GM21528 (cell line): ENCODE results near the gene SYCP2L.
A peak's percentile ranks its signal among the peaks of the same experiment; 100 is the strongest.
"Not testable (repeated sequence)": the region's sequence is repeated elsewhere in the genome, so short reads cannot be mapped to it uniquely, and the experiment has no call there.

Source experiments
- ATAC-seq: cut with Tn5 transposase; IDR thresholded peaks from one replicate; pipeline ENCODE4 v1.9.1; 2021; ENCODE audit warnings: mild to moderate bottlenecking, moderate library complexity; ENCODE audit not compliant: unreplicated experiment, low FRiP score

Gene SYCP2L

GRCh38 chr6:11002176-11002575, 115.3 kb downstream of the SYCP2L start:
- ATAC-seq, result no peak

DNA sequence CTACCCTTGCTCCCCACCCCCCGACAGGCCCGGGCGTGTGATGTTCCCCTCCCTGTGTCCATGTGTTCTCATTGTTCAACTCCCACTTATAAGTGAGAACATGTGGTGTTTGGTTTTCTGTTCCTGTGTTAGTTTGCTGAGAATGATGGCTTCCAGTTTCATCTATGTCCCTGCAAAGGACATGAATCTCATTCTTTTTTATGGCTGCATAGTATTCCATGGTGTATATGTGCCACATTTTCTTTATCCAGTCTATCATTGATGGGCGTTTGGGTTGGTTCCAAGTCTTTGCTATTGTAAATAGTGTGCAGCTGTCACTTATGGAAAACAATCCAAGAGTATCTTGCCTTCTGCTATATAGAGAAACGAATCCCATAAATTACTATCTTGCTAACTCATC, 116.4 kb downstream of the SYCP2L start:
- ATAC-seq, result not testable (repeated sequence)

DNA sequence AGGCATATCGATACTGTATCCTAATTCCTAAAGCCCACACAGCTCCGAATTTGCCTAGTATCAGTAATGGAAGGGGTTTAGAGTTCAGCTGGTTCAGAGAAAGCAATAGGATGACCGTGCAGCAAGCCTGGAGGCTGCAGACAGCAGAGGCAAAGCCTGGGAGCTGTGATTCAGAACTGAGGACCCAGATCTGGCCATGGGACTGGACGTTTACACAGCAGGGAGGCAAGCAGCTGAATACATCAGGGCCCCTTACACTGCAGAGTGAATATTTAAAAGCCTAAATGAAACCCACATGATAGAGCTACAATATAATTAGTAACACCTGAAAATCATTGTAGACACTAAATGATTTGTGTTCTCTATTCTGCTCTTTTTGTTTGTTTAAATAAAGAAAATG, 119.2 kb downstream of the SYCP2L start:
- no peak for ATAC-seq

GRCh38 chr6:11007715-11008608, 121.1 kb downstream of the SYCP2L start:
- no peak for ATAC-seq

- ATAC-seq, result no peak
Measured at GRCh38 chr6:11008821-11009220, 122.0 kb downstream of the SYCP2L start.

DNA sequence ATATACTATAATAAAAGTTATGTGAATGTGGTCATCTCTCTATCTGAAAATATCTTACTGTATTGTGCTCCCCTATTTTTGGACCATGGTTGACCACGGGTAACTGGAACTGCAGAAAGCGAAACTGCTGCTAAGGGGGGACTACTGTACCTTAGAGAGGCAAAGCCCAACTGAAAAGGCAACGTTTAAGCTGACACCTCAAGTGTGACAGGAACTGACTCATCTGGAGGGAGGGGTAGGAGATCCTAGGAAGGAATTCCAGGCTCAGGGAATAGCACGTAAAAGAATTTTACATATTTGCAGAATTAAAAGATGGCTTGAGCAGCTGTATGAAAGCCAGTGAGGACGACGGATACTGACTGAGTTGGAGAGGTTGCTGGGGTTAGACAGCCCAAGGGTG, 122.5 kb downstream of the SYCP2L start:
- peak; percentile 81 for ATAC-seq

- no peak for ATAC-seq
Measured at GRCh38 chr6:11011787-11012234, 125.0 kb downstream of the SYCP2L start.

- ATAC-seq, result no peak
Measured at GRCh38 chr6:11012295-11012754, 125.5 kb downstream of the SYCP2L start.

- ATAC-seq, result no peak
Measured at GRCh38 chr6:11012976-11013720, 126.3 kb downstream of the SYCP2L start.

- ATAC-seq, result no peak
Measured at GRCh38 chr6:11013721-11014070, 126.8 kb downstream of the SYCP2L start.

GRCh38 chr6:11015102-11015501, 128.2 kb downstream of the SYCP2L start:
- ATAC-seq, result no peak

DNA sequence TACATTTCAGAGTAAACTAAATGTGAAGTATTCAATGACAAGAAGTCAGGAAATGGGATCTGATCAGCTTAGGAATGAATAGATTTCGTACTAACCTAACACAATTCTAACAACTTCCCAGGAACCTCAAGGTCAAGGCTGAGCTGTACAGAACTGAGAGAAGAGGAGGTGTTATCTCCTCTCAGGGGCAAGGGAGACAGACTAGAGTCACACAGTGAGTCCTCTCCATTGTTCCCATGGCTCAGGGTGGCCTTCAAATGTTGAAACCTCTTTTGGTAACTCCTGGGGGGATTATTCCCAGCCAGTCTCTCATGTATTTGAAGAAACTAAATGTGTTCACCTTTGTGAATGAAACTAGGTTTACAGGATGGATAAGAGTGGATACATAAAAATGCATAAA, 129.6 kb downstream of the SYCP2L start:
- ATAC-seq, result no peak

GRCh38 chr6:11017090-11017489, 130.2 kb downstream of the SYCP2L start:
- ATAC-seq, result no peak

DNA sequence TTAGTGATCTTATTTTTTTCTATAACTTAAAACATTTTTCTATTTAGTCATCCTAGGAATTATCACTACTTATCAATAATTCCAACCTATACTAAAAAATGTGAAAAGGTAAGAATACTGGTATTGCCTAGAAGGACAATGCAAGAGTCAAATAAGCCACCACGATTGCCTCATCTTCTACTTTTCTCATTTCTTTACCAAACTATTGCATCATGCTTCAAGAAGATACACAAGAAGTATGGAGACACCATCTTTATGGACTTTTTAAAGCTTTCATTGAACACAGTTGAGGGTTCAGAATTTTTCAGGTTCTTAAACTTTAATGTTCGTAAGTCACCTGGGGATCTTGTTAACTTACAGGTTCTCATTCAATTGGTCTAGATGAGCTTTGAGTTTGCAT, 131.4 kb downstream of the SYCP2L start:
- no peak for ATAC-seq

DNA sequence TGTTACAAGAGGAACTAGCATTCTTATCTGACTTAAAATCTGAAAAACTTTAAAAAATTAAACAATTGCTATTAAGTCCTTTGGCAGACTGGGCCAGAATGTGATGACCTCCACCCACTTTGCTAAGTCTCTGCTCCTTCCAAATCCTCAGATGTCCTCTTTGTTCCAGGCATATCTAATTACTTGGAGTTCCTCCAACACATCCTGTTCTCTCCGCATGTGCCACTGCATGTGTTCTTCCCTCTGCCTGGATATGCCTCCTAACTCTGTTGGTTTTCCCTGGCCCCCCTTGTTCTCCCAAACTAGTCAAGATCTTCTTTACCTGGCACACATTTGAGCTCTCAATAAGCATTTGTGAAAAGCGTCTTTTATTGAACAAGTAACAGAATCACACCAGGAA, 134.2 kb downstream of the SYCP2L start:
- ATAC-seq, result no peak

DNA sequence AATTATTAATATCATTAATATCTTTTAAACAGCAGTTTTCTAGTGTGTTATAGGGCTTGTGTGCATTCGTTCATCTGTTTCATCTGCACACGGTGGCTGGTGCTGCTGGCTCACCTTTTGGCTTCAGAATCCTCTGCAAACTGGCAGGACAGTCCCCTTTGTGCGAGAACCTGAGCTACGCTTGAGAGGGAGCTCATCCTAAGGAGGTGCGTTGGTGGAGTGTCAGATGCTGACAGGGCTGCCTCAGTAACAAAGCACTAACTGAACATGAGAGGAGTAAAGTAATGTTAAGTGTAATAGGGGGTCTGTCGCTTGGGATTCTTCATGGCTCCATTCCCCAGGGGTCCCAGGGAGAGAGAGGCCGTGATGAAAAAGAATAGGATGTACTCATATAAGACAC, 134.9 kb downstream of the SYCP2L start:
- ATAC-seq, result no peak

GRCh38 chr6:11023032-11023431, 136.2 kb downstream of the SYCP2L start:
- ATAC-seq, result no peak
